HG03060 (cell line): ENCODE results near the gene MYF6.
"Not testable (repeated sequence)": the region's sequence is repeated elsewhere in the genome, so short reads cannot be mapped to it uniquely, and the experiment has no call there.

Source experiments
- ATAC-seq: cut with Tn5 transposase; IDR thresholded peaks from one replicate; pipeline ENCODE4 v1.9.1; 2021; ENCODE audit warnings: low read depth, moderate number of reproducible peaks; ENCODE audit not compliant: unreplicated experiment

The MYF6 gene

DNA sequence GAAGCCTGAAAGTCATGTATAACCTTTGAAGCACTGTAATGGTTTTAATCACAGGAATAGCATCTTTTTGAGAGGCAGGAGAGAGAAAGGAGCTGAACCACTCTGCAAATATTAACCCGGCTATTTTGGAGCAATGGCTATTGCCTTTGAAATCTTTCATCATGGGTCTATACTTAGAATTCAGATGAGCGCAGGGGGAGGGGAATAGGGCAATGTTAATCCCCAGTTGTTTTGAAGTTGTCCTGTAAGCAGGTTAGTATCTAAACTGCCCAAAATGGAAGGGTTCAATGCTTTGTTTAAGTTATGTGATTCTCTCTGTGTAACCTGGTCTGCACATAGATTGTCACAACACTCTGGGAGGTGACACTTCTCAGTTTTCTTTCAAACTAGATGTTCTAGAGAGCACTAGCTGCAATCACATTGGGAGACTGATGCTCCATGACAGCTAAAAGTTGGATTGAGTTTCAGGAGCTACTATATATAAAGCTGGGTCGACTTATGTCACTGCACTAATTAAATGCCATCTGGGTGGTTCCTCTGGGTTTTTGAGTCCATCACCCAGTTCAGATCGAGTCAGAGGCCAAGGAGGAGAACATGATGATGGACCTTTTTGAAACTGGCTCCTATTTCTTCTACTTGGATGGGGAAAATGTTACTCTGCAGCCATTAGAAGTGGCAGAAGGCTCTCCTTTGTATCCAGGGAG lies at the start of gene MYF6:
Gene MYF6 (plus strand): TSS at position 509 of the 704 bp plus-strand sequence. CDS start 86 bp downstream, at position 595.
- ATAC-seq = no peak

DNA sequence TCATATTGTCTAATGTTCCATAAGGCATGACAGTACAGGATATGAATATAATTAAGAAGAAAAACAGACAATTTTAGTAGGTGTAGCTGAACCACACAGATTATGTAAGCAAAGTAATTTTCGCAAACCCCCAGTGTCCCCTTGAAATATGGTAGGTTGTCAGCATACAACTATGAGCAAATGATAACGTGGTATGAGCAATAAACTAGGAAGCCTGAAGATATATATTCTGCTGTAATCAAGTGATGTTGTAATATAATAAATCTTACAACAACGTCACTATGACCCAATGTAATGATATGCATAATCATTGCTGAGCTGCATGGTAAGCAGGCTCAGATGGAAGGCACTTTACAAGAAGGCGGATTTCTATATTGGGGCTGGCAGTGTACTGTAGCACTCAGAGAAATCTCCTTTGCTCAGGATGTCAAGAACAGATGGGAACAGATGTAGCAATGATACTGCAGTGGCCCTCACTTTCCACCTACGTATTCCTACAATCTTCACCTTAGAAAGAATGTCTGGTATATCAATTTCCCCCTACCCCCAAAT lies 47.8 kb upstream of the MYF6 start:
- no peak for ATAC-seq

DNA sequence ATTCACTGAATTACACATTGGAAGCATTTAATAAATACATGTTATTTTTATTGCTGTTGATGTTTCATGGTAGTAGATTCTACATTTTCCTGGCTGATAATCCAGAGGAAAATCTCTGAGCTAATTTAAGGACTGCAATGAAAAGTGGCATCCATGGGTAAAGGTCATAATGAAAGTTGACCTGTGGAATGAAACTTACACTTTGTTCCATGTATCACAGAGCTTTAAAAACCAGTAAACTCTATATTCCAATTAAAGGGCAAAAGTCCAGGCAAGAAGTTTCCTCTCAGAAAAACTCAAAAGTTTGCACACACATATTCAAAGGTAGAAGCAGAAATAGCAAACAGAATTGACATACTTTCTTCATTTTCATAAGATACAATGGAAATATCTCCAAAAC lies 44.8 kb upstream of the MYF6 start:
- ATAC-seq = no peak

DNA sequence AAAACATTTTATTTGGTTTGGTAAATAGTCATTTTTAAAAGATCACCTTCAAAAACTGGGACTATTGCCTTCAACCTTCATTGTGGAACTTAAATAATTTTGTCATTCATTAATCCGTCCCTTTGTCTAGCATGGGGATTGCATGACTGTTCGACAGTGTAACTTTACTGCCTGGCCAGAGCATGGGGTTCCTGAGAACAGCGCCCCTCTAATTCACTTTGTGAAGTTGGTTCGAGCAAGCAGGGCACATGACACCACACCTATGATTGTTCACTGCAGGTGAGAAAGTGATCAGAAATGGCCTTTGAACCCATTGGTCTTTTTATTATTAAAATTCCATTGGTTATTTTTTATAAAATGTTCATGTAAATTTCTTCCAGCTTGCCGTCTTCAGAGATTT lies 37.2 kb upstream of the MYF6 start:
- ATAC-seq = no peak

DNA sequence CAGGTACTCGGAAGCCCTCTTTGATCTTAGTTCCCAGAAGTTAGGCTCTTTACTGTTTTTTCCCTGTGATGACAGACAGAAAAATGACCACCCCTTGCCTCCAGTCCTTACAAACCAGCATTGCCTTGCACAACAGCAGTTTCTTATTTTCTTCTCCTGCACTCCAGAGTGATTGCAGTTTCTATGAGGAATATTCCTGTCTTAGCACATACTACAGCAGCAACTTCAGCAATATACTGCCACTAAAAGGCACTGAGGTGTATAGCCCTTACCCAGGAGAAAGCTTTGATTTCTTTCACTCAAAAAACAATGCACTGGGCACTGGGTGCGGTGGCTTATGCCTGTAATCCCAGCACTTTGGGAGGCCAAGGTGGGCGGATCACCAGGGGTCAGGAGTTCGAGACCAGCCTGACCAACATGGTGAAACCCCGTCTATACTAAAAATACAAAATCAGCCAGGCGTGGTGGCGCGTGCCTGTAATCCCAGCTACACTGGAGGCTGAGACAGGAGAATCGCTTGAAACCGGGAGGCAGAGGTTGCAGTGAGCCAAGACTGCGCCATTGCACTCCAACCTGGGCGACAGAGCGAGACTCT lies 31.3 kb upstream of the MYF6 start:
- not testable (repeated sequence) for ATAC-seq

- ATAC-seq = no peak
These were observed 30.6 kb upstream of the MYF6 start for GRCh38 chr12:80676856-80677255.

DNA sequence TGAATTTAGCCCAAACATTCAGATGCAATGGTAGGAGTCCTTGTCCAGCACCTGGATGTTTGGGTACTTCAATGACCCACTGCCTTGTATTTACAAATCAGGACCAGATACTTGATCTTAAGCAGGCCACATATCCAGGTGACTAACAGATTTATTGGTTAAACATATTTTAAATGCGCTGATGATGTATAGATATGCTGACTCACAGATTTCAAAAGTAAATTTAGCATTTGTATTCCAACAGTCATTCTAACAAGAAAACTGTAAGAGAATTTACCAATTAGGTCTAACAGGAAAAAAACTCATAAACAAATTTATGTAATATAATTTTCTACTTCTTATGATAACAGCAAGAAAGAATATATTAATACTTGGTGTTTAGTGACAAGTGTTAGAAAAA lies 29.4 kb upstream of the MYF6 start:
- no peak for ATAC-seq

DNA sequence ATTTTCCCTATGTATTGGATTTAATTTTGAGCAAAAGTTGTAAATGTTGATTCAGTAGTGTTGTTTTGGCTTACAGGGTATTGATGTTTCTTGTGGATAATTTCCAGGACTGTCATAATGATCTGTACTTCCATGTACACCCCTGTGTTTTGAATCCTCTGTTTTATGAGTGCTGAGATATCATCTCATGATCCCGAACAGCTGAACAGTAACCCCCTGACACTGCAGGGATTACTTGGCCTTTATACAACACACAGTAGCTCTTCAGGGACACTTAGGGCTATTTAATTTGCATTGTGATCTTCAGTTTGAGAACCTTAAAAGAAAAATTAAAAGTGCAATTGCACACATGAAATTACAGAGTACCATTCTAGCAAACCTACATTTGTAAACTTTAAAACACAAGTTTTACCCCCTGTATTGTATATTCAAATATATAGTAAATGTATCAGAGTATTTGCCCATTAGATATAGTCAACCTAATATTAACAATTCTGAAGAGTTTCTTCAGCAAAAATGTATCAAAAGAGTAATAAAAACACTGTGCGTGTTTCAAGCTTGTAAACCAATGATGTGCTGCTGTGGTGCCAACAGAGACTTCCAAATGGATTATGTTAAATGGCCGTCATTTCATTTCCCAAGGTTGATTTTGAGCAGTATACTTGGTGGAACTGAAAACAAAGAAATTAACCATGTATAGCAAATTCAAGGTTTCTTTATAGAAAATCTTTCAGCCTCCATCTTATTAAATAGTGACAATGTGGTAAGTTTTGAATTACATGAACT lies 27.9 kb upstream of the MYF6 start:
- ATAC-seq = no peak

DNA sequence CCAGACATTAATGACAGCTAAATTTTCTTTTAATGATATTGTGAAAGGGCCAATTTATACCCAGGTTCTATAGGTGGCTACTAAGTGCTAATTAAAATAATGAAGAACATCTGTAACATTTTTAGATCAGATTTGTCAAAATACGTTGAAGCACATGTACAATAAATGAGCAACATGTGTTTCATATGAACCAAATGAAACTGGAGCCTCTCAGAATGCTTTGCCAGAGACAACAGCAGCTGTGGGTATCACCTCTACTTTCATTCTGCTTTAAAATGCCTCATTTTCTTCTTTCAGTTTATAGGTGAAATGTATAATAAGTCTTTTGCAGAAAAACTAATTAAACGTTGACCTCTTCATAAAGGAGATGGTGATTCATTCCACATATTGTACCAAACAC lies 26.1 kb upstream of the MYF6 start:
- ATAC-seq = no peak

GRCh38 chr12:80681786-80682185 lies 25.6 kb upstream of the MYF6 start:
- ATAC-seq = no peak

GRCh38 chr12:80684077-80684495 lies 23.3 kb upstream of the MYF6 start:
- no peak for ATAC-seq

DNA sequence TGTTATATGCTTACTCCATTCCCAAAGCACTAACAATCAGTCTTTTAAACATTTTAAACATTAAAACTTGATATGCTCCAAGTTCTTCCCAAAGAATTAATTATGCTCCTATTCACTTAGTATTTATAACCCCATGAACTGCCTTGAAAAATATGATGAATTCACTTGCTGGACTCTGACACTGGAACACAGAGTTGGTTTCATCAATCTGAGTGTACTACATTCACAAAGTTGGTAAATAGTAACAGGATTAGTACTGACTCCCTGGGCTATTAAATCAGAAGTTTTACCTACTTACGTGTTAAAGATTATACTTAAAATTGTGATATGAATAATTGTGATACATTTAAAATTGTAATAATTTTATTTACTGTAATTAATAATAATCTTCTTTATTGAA lies 17.3 kb upstream of the MYF6 start:
- no peak for ATAC-seq

GRCh38 chr12:80690513-80690912 lies 16.9 kb upstream of the MYF6 start:
- no peak for ATAC-seq

- ATAC-seq = no peak
These were observed 15.3 kb upstream of the MYF6 start for GRCh38 chr12:80692114-80692513.

GRCh38 chr12:80697270-80697887 lies 10.1 kb upstream of the MYF6 start:
- ATAC-seq = no peak

DNA sequence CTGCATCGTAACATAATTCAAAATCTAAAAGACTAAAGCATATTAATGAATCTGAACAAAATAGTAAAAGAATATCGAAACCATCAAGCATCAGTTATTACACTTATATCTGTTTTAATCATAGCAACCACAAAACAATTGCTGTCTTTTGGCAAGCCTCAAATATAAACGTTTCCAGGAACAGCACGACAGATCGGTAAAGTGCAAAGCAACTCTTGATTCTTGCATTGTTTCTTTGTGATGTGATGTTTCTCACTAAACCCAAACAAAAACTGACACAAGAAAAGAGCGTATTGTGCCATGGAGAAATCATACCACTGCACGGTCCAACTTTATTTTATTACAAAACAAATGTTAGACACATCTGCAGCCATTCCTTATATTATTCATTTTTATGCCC lies 9.2 kb upstream of the MYF6 start:
- no peak for ATAC-seq

GRCh38 chr12:80698847-80699542 lies 8.4 kb upstream of the MYF6 start:
- ATAC-seq = no peak

DNA sequence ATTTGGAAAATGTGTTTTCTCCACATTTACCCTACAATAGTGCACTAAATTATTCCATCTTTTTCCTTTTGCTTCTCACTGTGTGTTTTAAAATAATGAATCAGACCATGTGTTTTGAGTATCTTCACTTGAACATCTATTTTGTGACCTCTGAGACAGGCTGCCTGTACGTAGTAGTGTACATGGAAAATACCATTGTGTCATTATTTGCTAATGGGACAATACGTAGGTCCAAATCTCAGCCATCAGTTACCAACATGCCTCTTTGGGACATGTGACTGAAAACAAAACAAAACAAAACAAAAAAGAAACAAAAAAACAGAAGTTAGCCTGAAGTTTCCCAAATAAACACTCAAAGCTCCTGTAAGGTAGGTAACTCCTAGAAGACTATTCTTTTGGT lies 7.1 kb upstream of the MYF6 start:
- ATAC-seq = no peak

- ATAC-seq = no peak
These were observed 6.0 kb upstream of the MYF6 start for GRCh38 chr12:80701388-80701787.
